ENCODE data around the gene ARHGAP8. TPM values are rescaled to one million over a fixed set of nuclear protein-coding genes. Genes with fewer than 3 reads are reported as not detected.
A peak's percentile ranks its signal among the peaks of the same experiment; 100 is the strongest.

The ARHGAP8 gene
- total and polyA plus RNA-seq, 2 experiments from 2014 or later: 24.0 to 50.4 TPM

- no peak for TF ChIP-seq EZH2 (IDR thresholded peaks at IDR 0.05; ENCODE audit: borderline replicate concordance)
- TF ChIP-seq CTCF (IDR thresholded peaks at IDR 0.05; ENCODE audit: poor library complexity): no peak
- TF ChIP-seq EZH2phosphoT487 (IDR thresholded peaks at IDR 0.05; ENCODE audit: low read depth, severe bottlenecking, unreplicated experiment): no peak
- H3K27ac ChIP-seq: peak overlapping the region; percentile 74
- H4K20me1 ChIP-seq (ENCODE audit: insufficient read depth, poor library complexity, severe bottlenecking): peaks cover 6% of the 10 kb centered on the region
- no peaks in the 10 kb centered on the region for H3K9me2 ChIP-seq (replicated peaks; ENCODE audit: insufficient read depth)
- no peaks in the 10 kb centered on the region for H3K9me3 ChIP-seq (ENCODE audit: low read depth)
- no peaks in the 10 kb centered on the region for H3K27me3 ChIP-seq
- no peaks in the 10 kb centered on the region for H3K36me3 ChIP-seq (replicated peaks; ENCODE audit: insufficient read depth, low read depth)
- H3K4me1 ChIP-seq (ENCODE audit: insufficient read depth): peaks cover 36% of the 10 kb centered on the region
- WGBS (ENCODE audit: low lambda C conversion rate, missing lambda C conversion rate): 84% methylated on average over 21 of the region's 21 CpGs
- H3K79me2 ChIP-seq: no peaks in the 10 kb centered on the region
- peak overlapping the region; percentile 45 for H3K4me2 ChIP-seq
- DNase-seq (ENCODE audit: low spot score): no peak
- H3K4me3 ChIP-seq: no peak overlapping the region
- no peak overlapping the region for H2AFZ ChIP-seq
Observed at GRCh38 chr22:44728761-44729324, 23.5 kb upstream of the ARHGAP8 start.

- Histone ChIP-seq H3K9me3 (ENCODE audit: low read depth) (no peaks in the 10 kb centered on the region), H3K4me2 (peak overlapping the region; percentile 45), H3K4me1 (ENCODE audit: insufficient read depth) (peaks cover 29% of the 10 kb centered on the region), H3K27me3 (no peaks in the 10 kb centered on the region), H2AFZ (no peak overlapping the region), H3K27ac (peak overlapping the region; percentile 74), H3K9me2 (replicated peaks; ENCODE audit: insufficient read depth) (no peaks in the 10 kb centered on the region), H4K20me1 (ENCODE audit: insufficient read depth, poor library complexity, severe bottlenecking) (peaks cover 4% of the 10 kb centered on the region), H3K4me3 (no peak overlapping the region), H3K79me2 (no peaks in the 10 kb centered on the region), H3K36me3 (replicated peaks; ENCODE audit: insufficient read depth, low read depth) (no peaks in the 10 kb centered on the region)
- DNase-seq (ENCODE audit: low spot score): peak; percentile 68
- no peak for TF ChIP-seq EZH2 (IDR thresholded peaks at IDR 0.05; ENCODE audit: borderline replicate concordance)
- TF ChIP-seq CTCF (IDR thresholded peaks at IDR 0.05; ENCODE audit: poor library complexity): peak; percentile 30
- no peak for TF ChIP-seq EZH2phosphoT487 (IDR thresholded peaks at IDR 0.05; ENCODE audit: low read depth, severe bottlenecking, unreplicated experiment)
- 61% methylated on average over 31 of the region's 39 CpGs for WGBS (ENCODE audit: low lambda C conversion rate, missing lambda C conversion rate)
Observed at GRCh38 chr22:44729391-44730021, 22.9 kb upstream of the ARHGAP8 start.

- no peaks in the 10 kb centered on the region for H3K9me2 ChIP-seq (replicated peaks; ENCODE audit: insufficient read depth)
- no peaks in the 10 kb centered on the region for H3K27me3 ChIP-seq
- no peak for DNase-seq (ENCODE audit: low spot score)
- 83% methylated on average over 14 of the region's 14 CpGs for WGBS (ENCODE audit: low lambda C conversion rate, missing lambda C conversion rate)
- no peaks in the 10 kb centered on the region for H3K36me3 ChIP-seq (replicated peaks; ENCODE audit: insufficient read depth, low read depth)
- no peaks in the 10 kb centered on the region for H3K9me3 ChIP-seq (ENCODE audit: low read depth)
- H3K4me3 ChIP-seq: no peak overlapping the region
- H4K20me1 ChIP-seq (ENCODE audit: insufficient read depth, poor library complexity, severe bottlenecking): peaks cover 4% of the 10 kb centered on the region
- H2AFZ ChIP-seq: no peak overlapping the region
- no peaks in the 10 kb centered on the region for H3K79me2 ChIP-seq
- H3K4me2 ChIP-seq: peak overlapping the region; percentile 45
- peak overlapping the region; percentile 74 for H3K27ac ChIP-seq
- TF ChIP-seq EZH2phosphoT487 (IDR thresholded peaks at IDR 0.05; ENCODE audit: low read depth, severe bottlenecking, unreplicated experiment): no peak
- no peak for TF ChIP-seq CTCF (IDR thresholded peaks at IDR 0.05; ENCODE audit: poor library complexity)
- no peak for TF ChIP-seq EZH2 (IDR thresholded peaks at IDR 0.05; ENCODE audit: borderline replicate concordance)
- H3K4me1 ChIP-seq (ENCODE audit: insufficient read depth): peaks cover 26% of the 10 kb centered on the region
Observed at GRCh38 chr22:44730022-44730393, 22.4 kb upstream of the ARHGAP8 start.

Data from hepatocyte (in vitro differentiated cells).